GM12875 (cell line): ENCODE measurements around the gene PDZD8.

Source experiments
- H3K4me3 ChIP-seq: one replicate; pipeline ENCODE4 v1.5.1; 2011; ENCODE audit warnings: low read depth, low read length, control low read depth
- TF ChIP-seq, protein P1 (sequence below): IDR thresholded peaks from 2 replicates; pipeline ENCODE4 v1.5.1; 2011; ENCODE audit warnings: low read depth, mild to moderate bottlenecking, control low read depth, inconsistent platforms, low read length, moderate library complexity, borderline replicate concordance; ENCODE audit not compliant: insufficient read depth

PDZD8 gene

DNA sequence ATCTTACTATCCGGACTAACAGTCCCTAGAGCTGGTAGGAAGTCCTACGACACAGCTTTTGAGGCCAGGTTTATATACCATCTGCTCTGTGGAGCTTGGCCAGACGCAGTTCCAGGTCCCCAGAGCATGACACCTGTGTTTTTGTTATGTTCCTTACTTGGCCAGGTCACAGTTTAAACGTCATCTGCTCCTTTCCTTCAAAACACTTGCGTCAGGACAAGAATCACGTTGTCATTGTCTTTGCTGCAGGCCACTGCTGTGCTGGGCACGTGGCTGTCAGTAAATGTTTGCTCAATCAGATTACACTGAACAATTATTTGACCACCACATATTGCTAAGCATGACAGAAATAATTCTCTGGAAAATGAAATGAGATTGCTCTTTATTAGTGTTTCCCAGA, 110.5 kb downstream of the PDZD8 start:
- TF ChIP-seq, protein P1, sequence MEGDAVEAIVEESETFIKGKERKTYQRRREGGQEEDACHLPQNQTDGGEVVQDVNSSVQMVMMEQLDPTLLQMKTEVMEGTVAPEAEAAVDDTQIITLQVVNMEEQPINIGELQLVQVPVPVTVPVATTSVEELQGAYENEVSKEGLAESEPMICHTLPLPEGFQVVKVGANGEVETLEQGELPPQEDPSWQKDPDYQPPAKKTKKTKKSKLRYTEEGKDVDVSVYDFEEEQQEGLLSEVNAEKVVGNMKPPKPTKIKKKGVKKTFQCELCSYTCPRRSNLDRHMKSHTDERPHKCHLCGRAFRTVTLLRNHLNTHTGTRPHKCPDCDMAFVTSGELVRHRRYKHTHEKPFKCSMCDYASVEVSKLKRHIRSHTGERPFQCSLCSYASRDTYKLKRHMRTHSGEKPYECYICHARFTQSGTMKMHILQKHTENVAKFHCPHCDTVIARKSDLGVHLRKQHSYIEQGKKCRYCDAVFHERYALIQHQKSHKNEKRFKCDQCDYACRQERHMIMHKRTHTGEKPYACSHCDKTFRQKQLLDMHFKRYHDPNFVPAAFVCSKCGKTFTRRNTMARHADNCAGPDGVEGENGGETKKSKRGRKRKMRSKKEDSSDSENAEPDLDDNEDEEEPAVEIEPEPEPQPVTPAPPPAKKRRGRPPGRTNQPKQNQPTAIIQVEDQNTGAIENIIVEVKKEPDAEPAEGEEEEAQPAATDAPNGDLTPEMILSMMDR, result no peak
- no peak overlapping the region for H3K4me3 ChIP-seq

DNA sequence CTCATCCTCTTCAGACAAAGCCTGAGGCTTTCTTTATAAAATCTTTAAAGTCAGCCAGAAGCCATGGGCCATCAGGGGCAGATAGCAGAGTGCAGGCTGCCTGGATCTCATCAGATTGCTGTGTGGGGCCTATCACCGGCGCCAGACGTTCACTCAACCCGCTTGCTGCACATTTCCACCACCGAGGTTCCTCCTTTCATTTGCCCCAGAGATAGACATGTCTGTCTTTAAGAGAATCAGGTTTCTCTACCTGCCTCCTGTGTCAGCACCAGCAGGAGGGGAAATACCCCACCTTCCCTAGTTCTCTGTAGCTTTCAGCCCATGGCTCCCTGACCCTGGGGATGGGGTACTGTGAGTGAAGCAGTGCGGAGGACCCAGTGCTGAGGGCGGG, 112.3 kb downstream of the PDZD8 start:
- TF ChIP-seq, protein P1, result no peak

DNA sequence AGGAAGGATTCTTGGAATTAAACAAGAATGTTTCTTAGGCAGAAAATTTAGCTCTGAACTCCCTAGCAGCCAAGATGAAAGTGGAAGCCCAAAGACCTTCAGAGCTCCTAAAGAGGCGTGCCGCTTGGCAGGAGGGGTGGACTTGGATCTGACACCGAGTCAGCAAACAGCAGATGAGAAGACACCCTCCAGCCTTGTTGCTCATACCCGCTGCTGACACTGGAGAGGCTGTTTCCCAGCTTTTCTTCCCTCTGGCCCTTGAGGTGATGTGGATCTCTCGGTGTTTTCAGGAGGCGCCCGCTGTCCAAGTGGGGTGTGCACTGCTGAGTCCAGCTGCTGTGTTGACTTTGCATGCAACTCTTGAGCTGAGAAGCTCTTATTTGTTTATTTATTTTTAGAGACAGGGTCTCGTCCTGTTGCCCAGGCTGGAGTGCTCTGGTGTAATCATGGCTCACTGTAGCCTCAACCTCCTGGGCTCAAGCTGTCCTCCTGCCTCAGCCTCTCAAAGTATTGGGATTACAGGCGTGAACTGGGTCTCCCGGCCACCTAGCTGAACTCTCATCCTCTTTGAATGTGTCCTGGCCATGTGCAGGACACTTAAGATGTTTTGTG, 112.8 kb downstream of the PDZD8 start:
- no peak overlapping the region for H3K4me3 ChIP-seq
- TF ChIP-seq, protein P1, result no peak

More for the DNA sequence above, 112.3 kb downstream of the PDZD8 start:
- no peak overlapping the region for H3K4me3 ChIP-seq

DNA sequence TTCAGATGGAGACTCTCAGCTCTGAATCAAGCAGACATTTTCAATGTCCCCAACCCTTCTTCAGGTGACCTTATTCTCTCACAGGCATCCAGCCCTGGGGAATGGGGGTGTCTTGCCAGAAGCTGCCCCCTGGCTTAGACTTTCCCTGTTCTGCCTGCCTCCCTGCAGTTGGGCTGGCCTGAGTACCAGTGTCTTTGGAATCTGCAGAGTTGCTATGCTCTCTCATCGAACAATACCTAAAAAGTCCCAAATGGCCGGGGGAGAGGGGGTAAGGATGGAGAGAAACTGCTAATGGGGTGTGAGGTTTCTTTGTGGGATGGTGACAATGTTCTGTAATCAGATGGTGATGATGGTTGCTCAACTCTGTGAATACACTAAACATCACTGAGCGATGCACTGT, 113.7 kb downstream of the PDZD8 start:
- no peak overlapping the region for H3K4me3 ChIP-seq
- TF ChIP-seq, protein P1, result no peak

DNA sequence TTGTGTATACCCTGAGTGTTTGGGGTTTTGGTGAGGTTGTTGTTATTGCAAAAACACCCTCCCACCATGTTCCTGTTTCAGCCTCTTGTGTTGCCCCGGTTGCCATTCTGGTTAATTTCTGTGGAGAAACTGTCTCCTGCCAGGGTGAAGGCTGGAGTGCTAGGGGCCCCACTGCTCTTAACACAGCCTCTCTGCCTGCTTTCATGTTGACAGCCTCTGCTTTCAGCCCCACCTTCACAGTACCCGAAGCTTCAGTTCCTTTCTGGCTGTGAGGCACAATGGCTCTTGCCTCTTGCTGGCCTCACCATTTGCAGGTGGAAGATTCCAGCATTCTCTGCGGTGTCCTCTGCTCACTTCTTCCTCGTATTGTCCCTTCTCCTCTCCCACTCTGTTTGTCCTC, 115.2 kb downstream of the PDZD8 start:
- TF ChIP-seq, protein P1, result no peak
- no peak overlapping the region for H3K4me3 ChIP-seq

DNA sequence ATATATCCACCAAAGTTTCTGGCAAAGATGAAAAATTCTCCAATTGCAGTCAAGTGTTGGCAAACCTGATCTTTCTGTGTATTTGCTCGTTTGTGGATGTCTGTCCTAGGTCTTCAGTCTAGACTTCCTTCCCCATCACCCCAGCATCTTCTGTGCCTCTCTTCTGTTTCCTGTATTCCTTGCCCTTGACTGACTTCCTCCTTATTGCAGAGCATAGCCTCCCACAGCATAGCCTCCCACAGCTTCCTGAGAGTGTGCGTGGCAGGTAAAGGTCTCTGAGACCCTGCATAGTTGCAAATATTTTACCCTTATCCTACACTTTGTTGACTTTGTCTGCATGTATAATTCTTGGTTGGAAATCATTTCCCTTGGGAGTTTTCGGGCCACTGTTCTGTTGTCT, 116.0 kb downstream of the PDZD8 start:
- no peak overlapping the region for H3K4me3 ChIP-seq
- TF ChIP-seq, protein P1, result no peak

DNA sequence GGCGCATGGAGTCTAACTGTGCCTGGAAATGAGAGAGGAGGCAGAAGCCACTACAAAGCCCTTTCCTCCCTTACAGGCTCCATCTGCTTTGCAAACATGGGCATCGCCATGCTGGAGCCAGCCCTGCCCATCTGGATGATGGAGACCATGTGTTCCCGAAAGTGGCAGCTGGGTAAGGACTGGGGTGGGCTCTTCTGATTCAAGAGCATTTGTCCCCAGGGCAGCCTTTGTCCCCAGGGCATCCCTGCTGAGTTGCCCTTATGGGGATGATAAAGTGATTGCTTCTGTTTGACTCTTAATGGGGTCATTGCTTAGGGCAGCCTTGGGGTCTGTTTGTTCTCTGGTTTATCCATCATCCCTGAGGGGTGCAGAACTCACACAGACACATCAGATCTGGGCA, 117.5 kb downstream of the PDZD8 start:
- H3K4me3 ChIP-seq, result no peak overlapping the region
- TF ChIP-seq, protein P1, result no peak
